Measurements from ENCODE around the gene CYS1.

- no peak for TF ChIP-seq CTCF (IDR thresholded peaks at IDR 0.05; ENCODE audit: borderline replicate concordance, extremely low read depth, low read length, poor library complexity, severe bottlenecking)
- no peak for TF ChIP-seq EZH2 (IDR thresholded peaks at IDR 0.05; ENCODE audit: borderline replicate concordance, low read depth, low read length, severe bottlenecking)
These were observed 2.2 kb downstream of the CYS1 start for GRCh38 chr2:10078001-10078400.

All from DND-41 (cell line).